HepG2 (cell line): ENCODE results near the gene SLC27A3. TPM values are rescaled to one million over a fixed set of nuclear protein-coding genes. Genes with fewer than 3 reads are reported as not detected.

Experiments
- ATAC-seq: fragments of 200-7000 bp; cut with Tn5 transposase; 3 replicates; pipeline ENCODE4 v1.9.1; 2020; ENCODE audit warnings: mild to moderate bottlenecking, moderate library complexity
- BruUV-seq: library from RNA; stranded (reverse); fragments of 400-500 nt; replicated peaks from 2 replicates; lab custom pipeline; 2021; lab: Mats Ljungman, UMichigan
- CTCF ChIA-PET: fragments of 300-600 bp; formaldehyde crosslinking; extraction: SDS; loops from one replicate; lab custom pipeline; 2021; ENCODE audit warnings: low total read pairs, inconsistent platforms, low intra/inter-chr PET ratio; lab: Yijun Ruan, JAX
- POLR2A ChIA-PET: fragments of 350-600 bp; sonication (Branson Sonifier 250); formaldehyde crosslinking; loops from one replicate; lab custom pipeline; 2020; ENCODE audit warnings: antibody characterized with exemption, inconsistent platforms; lab: Yijun Ruan, JAX
- DNase-seq: peaks from one replicate; pipeline ENCODE4 v3.0.0-alpha.2; 2015; ENCODE audit warnings: low spot score
- FAIRE-seq: peaks from 3 replicates; lab custom pipeline; 2011; peaks lifted over from hg19 to GRCh38; lab: Jason Lieb, UNC
- H2AFZ ChIP-seq: one replicate; pipeline ENCODE4 v1.6.1; 2011; ENCODE audit warnings: low read length, inconsistent platforms
- H3K27ac ChIP-seq: fragments of 300-600 bp; 3 replicates; pipeline ENCODE4 v1.8.0; 2011; ENCODE audit warnings: mixed run types, mild to moderate bottlenecking, mixed read lengths, low read length, inconsistent platforms; ENCODE audit not compliant: insufficient read depth; ENCODE audit errors: extremely low read length
- H3K27me3 ChIP-seq, 2 experiments: fragments of 200-600 bp in 1 of 2; 2 replicates in 1 of 2; 3 replicates in 1 of 2; pipeline versions ENCODE4 v1.6.0 to v1.8.0; 2011; ENCODE audit warnings: low read length in 2 of 2, mild to moderate bottlenecking in 2 of 2, moderate library complexity in 2 of 2, inconsistent platforms in 1 of 2; ENCODE audit not compliant: insufficient read depth in 2 of 2, control insufficient read depth in 1 of 2
- H3K36me3 ChIP-seq, 2 experiments: fragments of 200-600 bp in 1 of 2; replicated peaks in 1 of 2; 2 replicates in 1 of 2; 3 replicates in 1 of 2; pipeline versions ENCODE4 v1.5.1 to v1.8.0; 2011; ENCODE audit warnings: low read length in 2 of 2, inconsistent platforms in 1 of 2; ENCODE audit not compliant: insufficient read depth in 2 of 2, control insufficient read depth in 1 of 2
- H3K4me1 ChIP-seq: 2 replicates; pipeline ENCODE4 v1.5.1; 2012; ENCODE audit warnings: low read length, inconsistent platforms; ENCODE audit not compliant: insufficient read depth
- H3K4me2 ChIP-seq: 2 replicates; pipeline ENCODE4 v1.6.0; 2011; ENCODE audit warnings: low read depth, low read length, inconsistent platforms
- H3K4me3 ChIP-seq, 3 experiments: fragments of 200-600 bp in 1 of 3; sonication (generic), shearing (Covaris generic) in 1 of 3; replicated peaks in 1 of 3; 2 replicates each; pipeline ENCODE4 v1.5.1; 2011 to 2016; ENCODE audit warnings: low read length in 3 of 3, inconsistent platforms in 2 of 3, low read depth in 2 of 3, mild to moderate bottlenecking in 2 of 3, control low read depth in 1 of 3, mixed read lengths in 1 of 3; ENCODE audit not compliant: insufficient read depth in 1 of 3
- H3K79me2 ChIP-seq: one replicate; pipeline ENCODE4 v1.6.1; 2011; ENCODE audit warnings: low read length, inconsistent platforms; ENCODE audit not compliant: insufficient read depth
- H3K9ac ChIP-seq: 2 replicates; pipeline ENCODE4 v1.6.0; 2011; ENCODE audit warnings: mild to moderate bottlenecking, low read depth, low read length, inconsistent platforms; ENCODE audit not compliant: insufficient read depth
- H3K9me3 ChIP-seq: 2 replicates; pipeline ENCODE4 v1.5.1; 2012; ENCODE audit warnings: mild to moderate bottlenecking, low read length
- H4K20me1 ChIP-seq: 2 replicates; pipeline ENCODE4 v1.6.0; 2011; ENCODE audit warnings: inconsistent platforms, mild to moderate bottlenecking, low read length, moderate library complexity; ENCODE audit not compliant: insufficient read depth
- DRAP1 ChIP-seq: IDR thresholded peaks from 2 replicates; pipeline ENCODE4 v1.6.1; 2016; ENCODE audit warnings: missing genetic modification reagents, missing compliant biosample characterization
- MTERF4 ChIP-seq: sonication (generic); formaldehyde crosslinking; IDR thresholded peaks from 2 replicates; pipeline ENCODE4 v1.8.0; 2023; ENCODE audit warnings: mild to moderate bottlenecking, missing genetic modification reagents
- NR2F2 ChIP-seq: IDR thresholded peaks from 2 replicates; pipeline ENCODE4 v1.6.1; 2012; ENCODE audit warnings: low read depth, inconsistent platforms, borderline replicate concordance
- RXRB ChIP-seq: IDR thresholded peaks from 2 replicates; pipeline ENCODE4 v1.6.1; 2016; ENCODE audit warnings: borderline replicate concordance, missing genetic modification reagents, missing compliant biosample characterization
- TAF1 ChIP-seq: sonication (generic); formaldehyde crosslinking; IDR thresholded peaks from 2 replicates; pipeline ENCODE4 v1.4.0; 2020; ENCODE audit warnings: missing genetic modification reagents
- THAP9 ChIP-seq: sonication (generic); formaldehyde crosslinking; IDR thresholded peaks from 2 replicates; pipeline ENCODE4; 2020; ENCODE audit warnings: missing genetic modification reagents, mild to moderate bottlenecking, borderline replicate concordance
- XRCC5 ChIP-seq: fragments of 200-400 bp; formaldehyde crosslinking; optimal IDR thresholded peaks from 2 replicates; pipeline ENCODE3; 2017; ENCODE audit warnings: mild to moderate bottlenecking, low read length
- ZMYM3 ChIP-seq: sonication (generic); formaldehyde crosslinking; IDR thresholded peaks from 2 replicates; pipeline ENCODE4 v1.5.1; 2020; ENCODE audit warnings: mild to moderate bottlenecking, missing genetic modification reagents
- ZNF597 ChIP-seq: sonication (generic); formaldehyde crosslinking; IDR thresholded peaks from 2 replicates; pipeline ENCODE4 v1.5.0; 2020; ENCODE audit warnings: missing genetic modification reagents
- ZNF652 ChIP-seq: IDR thresholded peaks from 2 replicates; pipeline ENCODE4 v1.6.1; 2016; ENCODE audit warnings: low read depth, borderline replicate concordance
- ZNF776 ChIP-seq: sonication (generic); formaldehyde crosslinking; IDR thresholded peaks from 2 replicates; pipeline ENCODE4 v1.4.0; 2020; ENCODE audit warnings: mild to moderate bottlenecking, missing genetic modification reagents
- WGBS: methylation state at CpG from one replicate; pipeline ENCODE4 v1.1.6; 2017; ENCODE audit warnings: low lambda C conversion rate; 5-methylcytosine and 5-hydroxymethylcytosine counted together
- in situ Hi-C: cut with HindIII; loops from 2 replicates; pipeline ENCODE4 v1.10.0; 2017; ENCODE audit warnings: low pct_unique_long_range_greater_than_20kb; ENCODE audit not compliant: extremely low pct_ligation_motif_present
- intact Hi-C: fragments of 100-400 bp; cut with micrococcal nuclease; formaldehyde crosslinking; loops from one replicate; pipeline ENCODE4 v1.10.0; 2022; ENCODE audit not compliant: unreplicated experiment
- polyA plus RNA-seq, 8 experiments: library from polyadenylated mRNA; depleted of rRNA in 3 of 8; stranded (reverse) in 7 of 8; unstranded in 1 of 8; fragments of >200 nt; fragmentation: Illumina TruSeq in 4 of 8; extraction: Trizol in 4 of 8; gene quantifications; 2 replicates each; pipeline versions ENCODE4 v1.2.1 to v1.2.3, GENCODE V29; 2011 to 2016; ENCODE audit warnings: low read depth in 4 of 8, missing spikeins in 1 of 8, mixed read lengths in 1 of 8; ENCODE audit not compliant: insufficient read depth in 1 of 8
- total RNA-seq, 5 experiments: library from RNA; depleted of rRNA; stranded (reverse); fragments of >200 nt; fragmentation: Illumina TruSeq; extraction: Trizol; gene quantifications; 2 replicates each; pipeline ENCODE4 v1.2.3, GENCODE V29; 2016; ENCODE audit warnings: low read depth in 1 of 5

SLC27A3 gene
- total and polyA plus RNA-seq, 2 of the 13 experiments (the other 11 are each of a cell fraction or from before 2014, with no cell fraction given) = 4.3 to 10.3 TPM

DNA sequence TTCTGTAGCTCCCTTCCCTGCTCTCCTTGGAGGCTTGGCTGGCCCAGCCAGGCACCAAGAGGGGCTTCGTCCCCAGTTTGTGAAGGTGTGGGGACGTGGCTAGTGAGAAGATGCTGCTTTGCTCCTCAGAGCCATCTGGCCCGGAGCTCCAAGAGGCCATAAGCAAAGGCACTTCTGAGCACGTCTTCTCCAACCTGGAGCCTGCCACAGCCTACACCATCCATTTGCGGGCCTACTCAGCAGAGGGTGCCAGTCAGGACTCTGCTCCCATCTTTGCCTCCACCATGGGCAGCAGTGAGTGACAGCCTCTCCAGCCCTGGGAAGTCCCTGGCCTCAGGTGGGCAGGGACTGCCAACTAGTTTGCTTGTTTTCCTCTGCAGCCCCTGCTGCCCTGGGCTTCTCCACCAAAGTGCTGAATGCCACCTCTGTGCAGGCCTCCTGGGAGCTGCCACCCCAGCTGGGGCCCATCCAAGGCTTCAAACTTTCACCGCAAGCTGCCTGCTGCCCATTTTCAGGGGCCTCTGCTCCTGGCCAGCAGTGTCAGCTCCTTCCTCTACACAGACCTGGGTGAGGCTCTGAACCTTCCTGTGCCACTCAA is 25.9 kb downstream of the SLC27A3 start:
- Histone ChIP-seq H3K79me2 (no peaks in the 10 kb centered on the region), H3K4me3 (no peak overlapping the region), H3K36me3 (no peaks in the 10 kb centered on the region), H3K9me3 (no peaks in the 10 kb centered on the region), H3K4me1 (peaks cover 19% of the 10 kb centered on the region), H3K9ac (no peak overlapping the region), H2AFZ (no peak overlapping the region), H3K27ac (no peak overlapping the region), H3K4me2 (no peak overlapping the region), H4K20me1 (no peaks in the 10 kb centered on the region)
- no TSS peak for BruUV-seq
- no peak for DNase-seq
- intact Hi-C loops = no loop called here
- in situ Hi-C loops = no loop called here
- ATAC-seq = peak; percentile 5; the same call in 1 of the 3 replicates
- POLR2A ChIA-PET = no interaction called here
- 88% methylated on average over 5 of the region's 6 CpGs for WGBS
- TF ChIP-seq XRCC5 = no peak
- TF ChIP-seq, all 625 proteins: peak for 0
- no peak for FAIRE-seq
- CTCF ChIA-PET = no interaction called here
- H3K27me3 ChIP-seq = peaks cover 0 to 9% of the 10 kb centered on the region in 2 experiments; a peak in 2 of 5 replicates

- no peak overlapping the region for H3K27ac ChIP-seq
- no peaks in the 10 kb centered on the region for H4K20me1 ChIP-seq
- no peak for FAIRE-seq
- no peak overlapping the region for H3K4me3 ChIP-seq
- no peak overlapping the region for H2AFZ ChIP-seq
- H3K9ac ChIP-seq = no peak overlapping the region
- in situ Hi-C loops (no loop called here), intact Hi-C loops (no loop called here)
- no peak overlapping the region for H3K4me2 ChIP-seq
- ATAC-seq = no peak
- H3K27me3 ChIP-seq = no peaks in the 10 kb centered on the region
- no peaks in the 10 kb centered on the region for H3K79me2 ChIP-seq
- peaks cover 16% of the 10 kb centered on the region for H3K4me1 ChIP-seq
- no TSS peak for BruUV-seq
- no peaks in the 10 kb centered on the region for H3K9me3 ChIP-seq
- no peak for DNase-seq
- no peaks in the 10 kb centered on the region; a peak in 1 of 5 replicates for H3K36me3 ChIP-seq
- ChIA-PET CTCF (no interaction called here), POLR2A (interaction anchor here (1.2 kb wide), 1 partner anchor 113 kb away, joined by 3 read pairs; no protein-coding TSS in a partner anchor)
- 63% methylated on average over 6 of the region's 7 CpGs for WGBS
- no peak for TF ChIP-seq NR2F2
- no peak for TF ChIP-seq MTERF4 (CRISPR knock-in tag)
- TF ChIP-seq TAF1 (CRISPR knock-in tag) = no peak
- TF ChIP-seq RXRB (CRISPR knock-in tag) = no peak
- no peak for TF ChIP-seq ZNF776
- no peak for TF ChIP-seq ZMYM3 (CRISPR knock-in tag)
- no peak for TF ChIP-seq ZNF652 (CRISPR knock-in tag)
- no peak for TF ChIP-seq ZNF597 (CRISPR knock-in tag)
- TF ChIP-seq DRAP1 (CRISPR knock-in tag) = no peak
- no peak for TF ChIP-seq THAP9 (CRISPR knock-in tag)
These were observed 26.8 kb downstream of the SLC27A3 start for GRCh38 chr1:153801786-153802697.
